ENCODE results near the gene PRM3. TPM values are rescaled to one million over a fixed set of nuclear protein-coding genes. Genes with fewer than 3 reads are reported as not detected.
A peak's percentile ranks its signal among the peaks of the same experiment; 100 is the strongest.

PRM3 gene
- total and polyA plus RNA-seq, 4 experiments from 2014 or later, result not detected

- H3K27ac ChIP-seq (ENCODE audit: low read depth, low read length), result no peak overlapping the region
- H3K27me3 ChIP-seq (ENCODE audit: insufficient read depth, low read length), result no peaks in the 10 kb centered on the region
- no peaks in the 10 kb centered on the region for H3K36me3 ChIP-seq (ENCODE audit: insufficient read depth, low read length)
- H3K4me3 Mint-ChIP-seq, result peak overlapping the region in 1 of 8 donors; percentile 12
- H3K27ac Mint-ChIP-seq, result peak overlapping the region in 6 of 7 donors; percentile 18 to 85 (median 58)
- H3K4me3 ChIP-seq (ENCODE audit: low read length in 2 of 2), result no peak overlapping the region
- CTCF ChIA-PET (ENCODE audit: partially characterized antibody), result interaction anchor here (0.8 to 1.6 kb wide), 8 partner anchors 8 to 310 kb away, joined by 3 to 5 read pairs (median 3); no protein-coding TSS in a partner anchor
- peaks cover 22 to 52% (median 34%) of the 10 kb centered on the region in 4 donors for H3K4me1 Mint-ChIP-seq
- H3K9me3 Mint-ChIP-seq, result no peaks in the 10 kb centered on the region
- intact Hi-C loops (cut with micrococcal nuclease), result no loop called here
- POLR2A ChIA-PET (ENCODE audit: partially characterized antibody), result interaction anchor here (1.0 to 3.2 kb wide), 6 partner anchors 8 to 479 kb away, joined by 3 to 20 read pairs (median 5); partner anchors contain the start of genes PRM3, SOCS1 and TXNDC11
- H3K9me3 ChIP-seq (ENCODE audit: control insufficient read depth in 1 of 2, low read length in 2 of 2), result no peaks in the 10 kb centered on the region
- no peaks in the 10 kb centered on the region for H3K27me3 Mint-ChIP-seq
- DNase-seq, result no peak
- no peaks in the 10 kb centered on the region for H3K36me3 Mint-ChIP-seq
- H3K4me1 ChIP-seq (ENCODE audit: insufficient read depth, low read length), result peaks cover 37% of the 10 kb centered on the region
Measured at GRCh38 chr16:11262915-11263314, 10.5 kb downstream of the PRM3 start.

- Mint-ChIP-seq H3K27me3 (no peaks in the 10 kb centered on the region), H3K4me3 (no peak overlapping the region), H3K27ac (peak overlapping the region in 5 of 7 donors; percentile 38 to 92 (median 80)), H3K9me3 (peaks cover 0 to 2% (median 0%) of the 10 kb centered on the region in 8 donors), H3K36me3 (peaks cover 0 to 7% of the 10 kb centered on the region in 2 donors), H3K4me1 (peaks cover 31 to 70% (median 44%) of the 10 kb centered on the region in 4 donors)
- intact Hi-C loops (cut with micrococcal nuclease), result no loop called here
- Histone ChIP-seq H3K9me3 (ENCODE audit: control insufficient read depth in 1 of 2, low read length in 2 of 2) (no peaks in the 10 kb centered on the region), H3K4me1 (ENCODE audit: insufficient read depth, low read length) (peaks cover 50% of the 10 kb centered on the region), H3K36me3 (ENCODE audit: insufficient read depth, low read length) (no peaks in the 10 kb centered on the region), H3K27me3 (ENCODE audit: insufficient read depth, low read length) (no peaks in the 10 kb centered on the region), H3K27ac (ENCODE audit: low read depth, low read length) (no peak overlapping the region), H3K4me3 (ENCODE audit: low read length in 2 of 2) (no peak overlapping the region)
- no peak for DNase-seq
- ChIA-PET POLR2A (ENCODE audit: partially characterized antibody) (interaction anchor here (1.6 kb wide), 1 partner anchor 8 kb away, joined by 3 read pairs; the partner anchor contains the start of gene TNP2), CTCF (ENCODE audit: partially characterized antibody) (interaction anchor here (7.4 to 7.6 kb wide), 2 partner anchors 36 to 98 kb away, joined by 62 to 69 read pairs; no protein-coding TSS in a partner anchor)
Measured at GRCh38 chr16:11260596-11260966, 12.8 kb downstream of the PRM3 start.

DNA sequence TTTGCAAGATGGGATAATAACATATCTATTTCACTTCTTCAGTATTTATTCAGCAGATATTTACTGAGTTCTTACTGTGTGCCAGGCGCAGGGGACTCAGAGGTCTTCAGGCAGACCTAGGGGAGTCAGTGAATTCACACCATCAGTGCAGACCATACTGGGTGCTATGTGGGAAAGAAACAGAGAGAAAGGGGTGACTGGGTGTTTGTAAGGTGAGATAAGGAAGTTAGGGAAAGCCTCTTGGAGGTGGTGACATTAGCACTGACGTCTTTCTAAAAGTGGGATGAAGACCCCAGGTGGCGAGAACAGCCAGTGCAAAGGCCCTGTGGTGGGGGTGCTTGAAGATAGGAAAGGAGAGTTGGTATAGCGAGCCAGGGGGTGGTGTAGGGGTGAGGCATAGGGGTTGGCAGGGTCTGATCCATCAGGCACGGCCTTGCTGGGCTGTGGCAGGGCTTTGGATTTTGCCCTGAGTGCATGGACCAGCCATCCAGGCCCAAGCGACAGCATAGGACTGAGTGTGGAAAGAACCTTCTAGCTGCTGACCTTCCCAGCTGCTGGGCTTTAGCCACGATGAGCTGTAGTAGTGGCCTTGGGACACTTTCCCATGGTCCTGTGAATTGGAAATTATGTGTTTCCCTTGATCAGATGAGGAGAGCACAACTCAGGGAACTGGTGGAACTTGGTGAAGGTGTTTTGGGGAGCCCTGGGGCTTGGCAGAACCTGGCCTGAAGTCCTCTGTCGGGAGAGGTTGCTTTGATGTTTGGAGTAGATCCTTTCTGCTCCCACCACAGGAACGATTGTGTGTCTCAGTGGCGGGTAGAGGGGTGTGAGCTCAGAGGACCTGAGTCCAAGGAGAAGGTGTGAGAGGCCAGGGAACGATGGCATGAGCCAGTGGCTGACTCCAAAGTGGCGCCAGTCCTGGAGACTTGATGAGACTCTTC is 13.5 kb downstream of the PRM3 start:
- H3K36me3 Mint-ChIP-seq, result peaks cover 0 to 7% of the 10 kb centered on the region in 2 donors
- DNase-seq, result no peak
- H3K9me3 Mint-ChIP-seq, result peaks cover 0 to 4% (median 0%) of the 10 kb centered on the region in 8 donors
- Histone ChIP-seq H3K4me3 (ENCODE audit: low read length in 2 of 2) (no peak overlapping the region), H3K4me1 (ENCODE audit: insufficient read depth, low read length) (peaks cover 50% of the 10 kb centered on the region), H3K27me3 (ENCODE audit: insufficient read depth, low read length) (no peaks in the 10 kb centered on the region), H3K9me3 (ENCODE audit: control insufficient read depth in 1 of 2, low read length in 2 of 2) (no peaks in the 10 kb centered on the region), H3K36me3 (ENCODE audit: insufficient read depth, low read length) (no peaks in the 10 kb centered on the region), H3K27ac (ENCODE audit: low read depth, low read length) (no peak overlapping the region)
- peak overlapping the region; percentile 24 to 97 (median 84) for H3K27ac Mint-ChIP-seq
- intact Hi-C loops (cut with micrococcal nuclease), result loop anchor here (5.0 to 10.0 kb wide), 4 partner anchors 37 to 655 kb away; partner anchors contain the start of genes GSPT1 and TXNDC11
- H3K4me3 Mint-ChIP-seq, result peak overlapping the region in 3 of 8 donors; percentile 5 to 75 (median 59)
- peaks cover 31 to 70% (median 43%) of the 10 kb centered on the region in 4 donors for H3K4me1 Mint-ChIP-seq
- CTCF ChIA-PET (ENCODE audit: partially characterized antibody), result interaction anchor here (1.8 to 7.6 kb wide), 4 partner anchors 35 to 293 kb away, joined by 5 to 197 read pairs (median 66); no protein-coding TSS in a partner anchor
- POLR2A ChIA-PET (ENCODE audit: partially characterized antibody), result interaction anchor here (1.6 to 6.5 kb wide), 3 partner anchors 9 to 294 kb away, joined by 3 to 127 read pairs (median 83); partner anchors contain the start of gene TNP2
- H3K27me3 Mint-ChIP-seq, result no peaks in the 10 kb centered on the region

GRCh38 chr16:11258553-11259492 is 14.6 kb downstream of the PRM3 start:
- H3K27ac ChIP-seq (ENCODE audit: low read depth, low read length), result peak overlapping the region; percentile 39
- peaks cover 0 to 10% of the 10 kb centered on the region in 2 donors for H3K36me3 Mint-ChIP-seq
- H3K4me1 ChIP-seq (ENCODE audit: insufficient read depth, low read length), result peaks cover 44% of the 10 kb centered on the region
- peak overlapping the region in 1 of 2 donors; percentile 16 for H3K4me3 ChIP-seq (ENCODE audit: low read length in 2 of 2)
- no peaks in the 10 kb centered on the region for H3K27me3 Mint-ChIP-seq
- DNase-seq, result peak; percentile 59 to 73 (median 61)
- POLR2A ChIA-PET (ENCODE audit: partially characterized antibody), result interaction anchor here (0.6 to 8.3 kb wide), 11 partner anchors 10 to 293 kb away, joined by 3 to 283 read pairs (median 4); partner anchors contain the start of gene TNP2
- intact Hi-C loops (cut with micrococcal nuclease), result loop anchor here (1.0 to 10.0 kb wide), 5 partner anchors 38 to 656 kb away; partner anchors contain the start of genes GSPT1 and TXNDC11
- H3K27me3 ChIP-seq (ENCODE audit: insufficient read depth, low read length), result no peaks in the 10 kb centered on the region
- peak overlapping the region; percentile 24 to 97 (median 88) for H3K27ac Mint-ChIP-seq
- no peaks in the 10 kb centered on the region for H3K36me3 ChIP-seq (ENCODE audit: insufficient read depth, low read length)
- H3K4me3 Mint-ChIP-seq, result peak overlapping the region; percentile 53 to 78 (median 71)
- no peaks in the 10 kb centered on the region for H3K9me3 ChIP-seq (ENCODE audit: control insufficient read depth in 1 of 2, low read length in 2 of 2)
- peaks cover 27 to 64% (median 36%) of the 10 kb centered on the region in 4 donors for H3K4me1 Mint-ChIP-seq
- peaks cover 0 to 6% (median 0%) of the 10 kb centered on the region in 8 donors for H3K9me3 Mint-ChIP-seq
- CTCF ChIA-PET (ENCODE audit: partially characterized antibody), result interaction anchor here (0.5 to 7.6 kb wide), 16 partner anchors 10 to 458 kb away, joined by 3 to 197 read pairs (median 6); partner anchors contain the start of genes PRM3 and TNP2

DNA sequence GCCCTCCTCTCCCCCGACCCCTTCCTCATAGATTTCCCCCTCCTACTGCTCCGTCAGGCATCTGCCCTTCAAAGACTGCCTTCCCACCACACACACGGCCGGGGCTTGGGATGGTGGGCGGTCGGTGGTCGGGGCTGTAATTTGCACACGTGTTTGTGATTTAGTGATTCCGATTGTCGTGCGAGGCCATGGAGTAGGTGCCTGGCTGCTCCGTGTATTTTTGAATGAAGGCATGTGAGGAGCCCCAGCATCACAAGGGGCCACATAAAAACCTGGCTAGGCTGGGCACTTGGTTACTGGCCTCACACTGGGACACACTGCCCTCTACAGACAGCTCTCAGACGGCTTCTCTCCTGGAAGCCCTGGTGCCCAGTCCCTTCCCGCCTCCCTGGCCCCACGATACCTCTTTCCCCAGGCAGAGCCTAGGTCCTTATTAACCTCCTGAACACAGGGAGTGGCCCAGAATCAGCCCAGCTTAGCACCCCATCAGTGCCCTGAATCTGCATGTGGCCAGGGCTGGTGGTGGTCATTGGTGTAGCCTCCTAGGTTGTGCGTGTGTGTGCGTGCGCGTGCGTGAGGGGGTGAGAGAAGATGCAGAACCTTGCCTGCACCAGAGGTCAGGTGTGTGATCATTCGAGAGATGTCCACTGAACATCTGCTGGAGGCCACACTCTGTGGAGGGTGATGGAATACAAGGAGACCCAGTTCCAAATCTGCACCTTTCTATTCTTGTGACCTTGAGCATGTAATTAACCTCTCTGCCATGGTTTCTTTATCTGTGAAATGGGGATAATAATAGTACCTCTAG is 16.1 kb downstream of the PRM3 start:
- no peaks in the 10 kb centered on the region for H3K27me3 Mint-ChIP-seq
- no peaks in the 10 kb centered on the region for H3K9me3 ChIP-seq (ENCODE audit: control insufficient read depth in 1 of 2, low read length in 2 of 2)
- no peaks in the 10 kb centered on the region for H3K27me3 ChIP-seq (ENCODE audit: insufficient read depth, low read length)
- H3K4me3 ChIP-seq (ENCODE audit: low read length in 2 of 2), result peak overlapping the region; percentile 73 to 85
- peak overlapping the region; percentile 91 to 99 (median 97) for H3K27ac Mint-ChIP-seq
- H3K4me3 Mint-ChIP-seq, result peak overlapping the region; percentile 89 to 98 (median 94)
- DNase-seq, result peak; percentile 51 to 62 (median 53)
- peaks cover 30 to 67% (median 39%) of the 10 kb centered on the region in 4 donors for H3K4me1 Mint-ChIP-seq
- peaks cover 0 to 8% (median 0%) of the 10 kb centered on the region in 8 donors for H3K9me3 Mint-ChIP-seq
- H3K36me3 Mint-ChIP-seq, result peaks cover 0 to 20% of the 10 kb centered on the region in 2 donors
- POLR2A ChIA-PET (ENCODE audit: partially characterized antibody), result interaction anchor here (0.6 to 8.3 kb wide), 21 partner anchors 12 to 484 kb away, joined by 3 to 283 read pairs (median 13); partner anchors contain the start of genes CLEC16A and TNP2
- intact Hi-C loops (cut with micrococcal nuclease), result loop anchor here (1.0 to 10.0 kb wide), 6 partner anchors 40 to 657 kb away; partner anchors contain the start of genes GSPT1 and TXNDC11
- H3K27ac ChIP-seq (ENCODE audit: low read depth, low read length), result peak overlapping the region; percentile 83
- CTCF ChIA-PET (ENCODE audit: partially characterized antibody), result interaction anchor here (0.6 to 7.6 kb wide), 21 partner anchors 11 to 303 kb away, joined by 3 to 197 read pairs (median 6); partner anchors contain the start of genes PRM3 and TNP2
- peaks cover 6% of the 10 kb centered on the region for H3K36me3 ChIP-seq (ENCODE audit: insufficient read depth, low read length)
- H3K4me1 ChIP-seq (ENCODE audit: insufficient read depth, low read length), result peaks cover 47% of the 10 kb centered on the region

All from CD4-positive, alpha-beta memory T cell (primary cell).